NOMO-1 (cell line): ENCODE data around the gene ABLIM1.
A peak's percentile ranks its signal among the peaks of the same experiment; 100 is the strongest.

ENCODE experiments used
- DNase-seq, 2 experiments: peaks; one replicate each; lab custom pipeline; 2025; ENCODE audit not compliant: unreplicated experiment in 2 of 2; lab: John Stamatoyannopoulos, UW

ABLIM1 gene

DNA sequence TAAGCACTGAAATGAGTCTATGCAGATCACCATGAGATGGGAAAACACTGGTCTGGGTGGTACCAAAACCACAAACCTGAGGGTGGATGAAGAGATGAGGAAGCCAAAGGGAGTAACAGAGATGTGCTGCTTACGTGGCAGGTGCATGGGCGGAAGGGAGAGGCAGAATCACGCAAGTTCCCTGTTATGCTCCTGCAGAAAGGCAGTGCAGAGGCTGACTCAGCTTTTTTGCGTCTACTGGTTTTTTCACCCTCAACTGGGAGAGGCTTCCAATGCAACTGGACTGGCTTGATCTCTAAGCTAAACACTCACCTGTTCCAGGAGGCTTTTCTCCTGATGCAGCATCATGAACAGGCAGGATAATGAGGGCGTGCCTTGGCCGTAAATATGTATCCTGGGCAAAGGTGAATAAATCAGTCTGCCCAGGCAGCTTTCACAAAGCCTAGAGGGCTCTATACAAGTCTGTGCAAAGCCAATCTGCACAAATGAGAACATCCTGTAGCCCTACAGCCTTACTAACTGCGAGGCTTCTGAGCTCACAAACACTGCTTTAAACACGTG, 158.4 kb downstream of the ABLIM1 start:
- peak in 1 of 2 experiments; percentile 4 for DNase-seq

DNA sequence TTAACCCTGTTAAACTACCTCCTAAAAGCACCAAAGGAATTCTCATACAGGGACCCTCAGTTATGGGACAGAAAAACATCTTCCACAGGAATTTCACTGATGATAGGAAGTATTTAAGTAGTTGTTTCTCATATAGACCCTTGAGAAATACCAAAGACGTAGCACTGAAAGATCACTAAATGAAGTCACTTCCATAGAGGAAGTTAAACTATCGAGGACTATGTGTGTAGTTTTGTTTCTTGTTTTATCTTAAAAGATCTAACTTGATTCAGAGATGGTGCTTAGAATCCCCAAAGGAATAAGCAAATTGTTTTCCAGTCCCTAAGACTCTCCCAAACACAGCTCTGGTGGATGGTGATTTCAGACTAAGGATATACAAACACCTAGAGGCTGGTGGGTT, 159.0 kb downstream of the ABLIM1 start:
- DNase-seq: peak in 1 of 2 experiments; percentile 26

DNA sequence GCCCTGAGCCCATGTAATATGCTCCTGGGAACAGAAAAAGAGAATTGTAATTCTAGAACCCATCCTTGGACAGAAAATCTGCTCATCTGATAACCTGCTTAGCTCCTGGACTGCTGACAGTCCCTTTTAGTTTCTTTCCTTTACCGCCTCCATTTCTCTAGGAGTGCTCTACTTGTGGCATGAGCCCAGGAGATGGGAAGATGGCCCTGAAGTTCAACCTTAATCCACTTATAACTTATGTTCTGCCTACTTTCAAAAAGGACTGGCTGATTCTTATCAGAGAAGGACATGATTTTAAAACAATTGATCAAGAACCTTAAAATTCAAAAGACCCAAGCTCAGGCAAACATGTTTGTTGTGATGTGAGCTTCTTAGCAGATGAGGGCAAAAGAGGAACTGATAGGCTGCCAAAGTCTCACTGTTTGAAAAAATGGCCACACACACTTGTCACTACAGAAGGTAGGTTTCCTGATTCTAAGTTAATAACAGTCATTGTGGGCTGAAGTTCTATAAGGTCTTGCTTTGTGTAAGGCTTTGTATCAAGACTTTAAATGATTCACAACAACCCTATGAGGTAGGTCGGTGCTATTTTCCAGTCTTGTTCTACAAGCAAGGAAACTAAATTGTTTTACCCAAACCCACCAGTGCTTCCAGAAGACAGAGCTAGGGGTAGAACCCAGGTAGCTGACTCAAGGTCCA, 159.5 kb downstream of the ABLIM1 start:
- peak in 1 of 2 experiments; percentile 14 for DNase-seq

DNA sequence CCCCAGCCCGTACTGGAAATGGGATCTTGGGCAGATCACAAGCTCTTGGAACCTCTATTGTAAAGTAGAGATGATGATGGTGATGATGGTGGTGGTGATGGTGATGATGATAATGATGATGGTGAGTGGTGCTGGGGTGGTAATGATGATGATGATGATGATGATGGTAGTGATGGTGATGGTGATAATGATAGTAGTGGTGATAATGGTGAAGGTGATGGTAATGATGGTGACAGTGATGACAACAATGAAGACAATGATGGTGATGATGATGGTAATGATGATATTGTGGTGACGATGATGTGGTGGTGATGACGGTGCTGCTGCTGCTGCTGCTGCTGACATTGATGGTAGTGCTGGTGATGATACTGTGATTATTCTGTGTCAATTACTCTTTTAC, 162.8 kb downstream of the ABLIM1 start:
- DNase-seq: no peak

DNA sequence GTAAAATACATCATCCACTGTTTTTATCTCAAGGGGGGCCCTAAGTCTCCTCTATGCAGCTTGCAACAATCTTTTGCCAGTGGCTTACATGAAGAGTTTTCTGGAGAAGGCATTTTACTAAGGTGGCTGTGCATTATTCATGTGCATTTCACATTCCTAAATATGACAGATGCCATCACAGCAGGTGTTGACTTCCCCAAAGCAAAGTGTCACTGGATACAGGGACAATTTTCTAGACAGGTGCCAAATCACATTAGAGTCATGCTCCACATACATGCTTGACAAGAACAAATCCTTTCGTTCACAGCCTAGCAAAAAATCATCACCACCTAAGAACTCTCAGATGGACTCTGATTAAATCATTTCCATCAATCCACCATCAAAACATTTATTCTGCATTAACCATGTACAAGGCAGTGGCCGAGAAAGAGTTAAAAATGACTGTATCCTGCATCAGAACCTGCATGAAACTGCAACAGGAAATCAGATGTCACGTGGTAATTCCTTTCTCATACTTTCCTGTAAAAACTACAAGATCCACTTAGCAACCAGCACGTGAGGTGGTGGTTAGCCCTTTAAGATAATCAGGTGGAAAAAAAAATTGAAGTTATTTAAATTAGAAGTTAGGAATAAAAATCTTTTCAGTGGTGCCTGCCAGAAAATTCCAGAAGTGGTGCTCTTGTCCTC, 165.6 kb downstream of the ABLIM1 start:
- DNase-seq: no peak

DNA sequence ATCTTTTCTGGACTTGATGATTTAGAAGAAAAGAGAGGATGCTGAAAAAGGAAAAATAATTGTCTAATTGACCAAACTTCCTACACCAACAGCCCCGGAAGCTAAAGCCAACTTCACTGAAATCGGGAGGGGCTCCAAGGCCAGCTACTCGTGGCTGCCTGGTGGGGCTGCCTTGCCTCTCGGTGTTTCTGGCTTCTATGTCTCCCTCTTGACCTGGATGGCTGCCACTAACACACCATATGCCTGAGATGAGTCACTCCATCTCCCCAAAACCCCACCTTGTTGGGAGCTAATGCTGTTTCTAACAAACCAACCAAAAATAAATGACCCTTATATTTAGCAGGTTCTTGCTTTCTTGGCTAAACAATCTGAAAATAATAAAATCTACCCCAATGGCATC, 166.1 kb downstream of the ABLIM1 start:
- DNase-seq: no peak

DNA sequence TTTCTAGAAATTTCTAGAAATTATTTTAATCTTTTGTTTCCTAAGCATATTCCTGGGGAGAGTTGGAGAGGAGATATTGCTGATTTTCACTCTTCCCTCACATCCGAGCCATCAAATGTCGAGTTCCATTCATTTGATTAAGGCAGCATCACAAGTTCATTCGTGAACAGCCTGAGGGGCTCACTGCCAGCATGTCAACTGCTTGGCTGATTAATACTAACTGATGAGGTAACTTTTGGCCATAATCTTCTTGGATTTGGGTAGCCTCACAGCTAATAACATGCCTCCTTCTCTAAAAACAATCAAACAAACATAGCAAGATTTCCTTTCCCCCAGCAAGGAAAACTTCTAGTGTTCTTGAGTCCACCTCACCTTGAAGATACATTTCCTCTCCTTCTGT, 166.7 kb downstream of the ABLIM1 start:
- DNase-seq: no peak

DNA sequence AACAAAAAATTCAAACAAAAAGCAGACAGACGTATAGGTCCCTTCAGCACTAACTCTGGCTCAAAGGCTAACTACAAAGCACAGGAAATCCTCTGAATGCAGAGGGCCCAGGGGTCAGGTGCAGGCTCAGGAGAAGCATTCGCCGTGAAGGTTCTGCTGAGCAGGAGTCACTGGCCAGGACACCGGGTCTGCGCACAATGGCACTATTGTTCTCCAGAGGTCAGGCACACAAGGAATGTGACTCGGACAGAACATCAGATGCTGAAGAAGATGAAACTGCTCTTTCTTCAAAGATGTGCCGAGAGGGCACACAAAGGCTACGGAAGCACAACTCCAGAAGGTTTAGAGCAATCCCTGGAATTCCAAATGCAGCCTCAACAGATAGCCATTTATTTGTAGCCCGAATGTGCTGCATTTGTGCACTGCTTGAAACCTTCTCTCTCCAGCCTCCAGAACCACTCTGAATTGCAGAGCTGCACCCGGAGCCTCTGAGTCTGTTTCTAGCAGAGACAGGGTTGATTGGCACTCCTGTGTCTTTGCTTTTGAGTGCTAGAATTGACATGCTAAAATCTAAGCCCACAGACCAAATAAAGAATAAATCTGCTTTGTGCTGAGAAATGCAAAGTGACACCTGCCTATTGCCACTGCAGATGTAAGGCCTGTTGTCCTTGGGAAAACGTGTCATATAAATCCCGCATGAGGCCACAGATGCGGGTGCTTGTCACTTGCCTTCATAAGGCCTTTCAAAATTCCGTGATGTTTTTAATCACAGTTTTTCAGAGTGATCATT, 168.4 kb downstream of the ABLIM1 start:
- no peak for DNase-seq

DNA sequence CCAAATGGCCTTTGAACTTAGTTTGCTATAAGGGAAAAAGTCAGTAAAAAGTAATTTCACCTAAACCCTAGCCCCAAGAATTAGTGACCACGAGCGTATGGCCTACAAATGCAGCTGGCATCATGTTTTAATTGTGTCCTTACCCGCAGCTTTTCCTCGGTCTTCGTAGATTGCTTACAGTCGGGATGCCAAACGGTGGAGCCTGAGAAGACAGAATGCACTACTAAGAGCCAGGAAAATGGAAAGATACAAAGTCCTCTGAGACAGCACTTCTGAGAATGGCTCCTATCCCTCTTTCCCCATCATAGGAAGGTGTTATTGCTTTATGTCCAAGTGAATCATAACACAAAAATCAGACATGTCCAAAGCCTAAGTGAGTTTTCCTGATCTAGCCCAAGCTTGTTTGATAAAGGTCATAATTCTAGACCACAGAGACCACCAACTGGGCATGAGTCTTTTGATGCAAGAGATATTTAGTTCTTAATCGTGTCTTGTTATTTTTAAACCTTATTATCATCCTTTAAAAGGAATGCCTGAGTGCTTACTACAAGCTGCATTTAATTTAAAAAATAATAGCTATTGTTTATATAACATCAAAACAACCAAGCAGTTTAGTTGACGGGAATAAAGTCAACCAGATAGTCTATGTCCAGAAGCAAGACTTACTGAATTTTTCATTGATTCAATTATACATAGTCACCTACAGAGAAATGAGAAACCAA, 170.1 kb downstream of the ABLIM1 start:
- DNase-seq: no peak

DNA sequence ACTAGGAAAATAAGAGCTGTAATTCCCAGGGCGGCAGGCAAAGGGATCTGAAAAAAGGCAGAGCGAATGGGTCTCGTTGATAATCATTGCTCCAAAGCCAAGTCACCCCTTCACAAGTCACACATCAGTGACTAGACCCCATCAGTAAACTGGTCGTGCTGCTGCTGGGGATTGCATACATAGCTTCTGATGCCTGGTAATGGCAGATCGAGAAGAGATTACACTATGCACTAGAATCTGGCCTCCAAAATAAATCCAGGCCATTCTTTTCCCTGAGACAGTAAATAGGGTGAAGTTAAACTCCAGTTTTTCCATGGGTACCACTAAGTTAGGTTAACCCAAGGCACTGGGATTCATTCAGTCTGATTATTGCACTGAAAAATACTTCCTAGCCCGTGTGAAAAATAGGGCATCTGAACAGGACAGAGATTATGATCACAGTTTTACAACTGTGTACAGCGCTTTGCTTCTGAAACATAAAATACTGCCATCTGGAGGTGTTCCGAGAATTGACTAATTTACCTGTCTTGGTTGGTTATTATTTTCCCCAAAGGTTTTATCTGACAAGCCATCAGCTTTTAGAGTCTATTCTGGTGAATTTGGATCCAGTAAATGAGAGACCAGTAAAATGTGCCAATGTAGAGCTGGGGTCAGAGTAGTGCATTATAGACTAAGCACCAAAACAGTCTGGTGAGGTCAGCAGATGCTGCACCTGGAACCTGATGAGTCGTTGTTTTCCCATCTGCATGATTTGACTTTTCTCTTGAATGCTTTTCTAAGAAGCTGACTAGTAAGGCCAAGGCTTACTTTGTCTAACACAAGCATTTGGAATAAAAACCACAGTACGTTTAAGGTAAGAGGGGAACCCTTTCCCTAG, 170.9 kb downstream of the ABLIM1 start:
- no peak for DNase-seq

DNA sequence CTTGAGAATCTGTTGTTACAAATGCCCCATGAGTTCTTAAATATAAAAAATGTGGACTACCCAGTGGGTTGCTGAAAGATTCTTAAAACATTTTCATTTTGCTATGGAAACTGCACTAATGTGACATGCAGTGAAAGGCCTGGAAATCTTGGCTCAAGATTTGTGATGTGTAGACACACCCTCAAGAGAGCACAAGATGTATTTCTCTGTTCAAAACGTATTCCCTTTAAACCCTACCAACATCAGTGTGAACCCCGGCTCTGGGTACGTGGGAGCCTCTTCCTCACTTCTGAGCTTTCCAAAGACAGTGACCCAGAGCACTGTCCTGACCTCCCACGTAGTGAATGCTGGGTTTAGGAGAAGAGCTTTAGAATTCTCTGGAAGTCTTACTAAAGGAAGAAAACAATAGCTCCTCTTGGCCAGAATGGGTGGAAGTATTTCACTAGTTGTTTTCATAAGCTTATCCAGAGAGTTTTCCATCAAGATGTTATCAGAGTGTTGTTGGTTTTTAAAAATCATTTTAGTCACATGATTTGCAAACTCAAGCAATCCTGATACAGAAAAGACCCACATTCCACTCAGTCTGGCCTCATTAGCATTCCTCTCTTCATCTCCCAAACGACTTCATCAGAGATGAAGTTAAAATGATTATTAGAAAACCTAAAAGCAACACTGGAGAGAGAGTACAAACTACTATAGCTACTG, 172.2 kb downstream of the ABLIM1 start:
- DNase-seq: no peak

DNA sequence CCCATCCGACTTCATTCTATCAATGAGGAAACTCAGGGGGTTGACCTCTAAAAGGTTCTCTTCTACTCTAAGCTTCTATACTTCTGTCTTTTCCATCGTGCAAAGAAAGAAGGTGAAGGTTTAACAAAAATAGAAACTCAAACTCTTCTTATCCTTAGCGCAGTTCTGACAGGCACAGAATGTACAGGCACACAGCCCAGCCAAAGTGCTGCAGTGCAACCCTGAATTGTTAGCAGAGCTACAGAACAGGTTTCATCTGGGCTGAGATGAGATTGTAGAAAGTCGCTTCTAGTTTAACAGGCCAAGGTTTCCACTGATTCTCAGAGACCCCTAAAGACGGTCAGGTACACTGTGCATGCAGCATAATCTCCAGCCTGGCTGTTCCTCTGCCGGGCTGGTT, 174.5 kb downstream of the ABLIM1 start:
- DNase-seq: no peak

DNA sequence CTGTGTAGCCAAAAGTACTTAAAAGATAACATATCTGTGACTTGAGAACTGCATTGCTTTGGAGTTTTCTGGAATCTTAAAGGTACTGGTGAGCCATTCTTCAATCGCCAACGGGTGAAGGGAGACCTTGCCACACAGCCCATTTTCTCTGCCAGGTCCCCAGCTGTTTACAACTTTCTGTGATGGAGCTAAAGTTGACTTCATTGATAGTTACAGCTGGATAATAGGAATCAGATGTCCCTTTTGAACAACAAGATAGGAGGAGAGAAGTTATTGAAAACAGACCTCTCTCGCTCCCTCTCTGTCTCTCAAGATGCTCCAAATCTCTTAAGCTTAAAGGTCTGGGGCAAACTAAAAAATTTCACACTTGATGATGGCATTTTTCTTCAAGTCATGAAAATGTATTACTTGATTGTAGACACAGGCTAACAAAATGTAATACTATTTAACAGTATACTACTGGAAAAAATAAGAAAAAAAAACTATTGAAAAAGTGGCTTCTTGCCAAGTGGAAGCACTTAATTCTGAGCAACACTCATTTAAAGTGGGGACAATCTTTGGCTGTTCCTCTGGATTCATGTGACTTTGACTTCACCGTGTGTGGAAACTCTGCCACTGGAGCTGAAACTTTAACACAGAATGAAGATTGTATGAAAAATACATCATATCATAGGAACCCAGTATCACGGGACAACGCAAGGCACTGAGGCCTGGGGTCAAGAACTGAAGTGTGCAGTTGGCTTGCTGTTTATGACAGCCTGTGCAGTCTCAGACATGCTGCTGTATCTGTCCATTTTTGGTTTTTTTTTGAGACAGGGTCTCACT, 175.4 kb downstream of the ABLIM1 start:
- no peak for DNase-seq

DNA sequence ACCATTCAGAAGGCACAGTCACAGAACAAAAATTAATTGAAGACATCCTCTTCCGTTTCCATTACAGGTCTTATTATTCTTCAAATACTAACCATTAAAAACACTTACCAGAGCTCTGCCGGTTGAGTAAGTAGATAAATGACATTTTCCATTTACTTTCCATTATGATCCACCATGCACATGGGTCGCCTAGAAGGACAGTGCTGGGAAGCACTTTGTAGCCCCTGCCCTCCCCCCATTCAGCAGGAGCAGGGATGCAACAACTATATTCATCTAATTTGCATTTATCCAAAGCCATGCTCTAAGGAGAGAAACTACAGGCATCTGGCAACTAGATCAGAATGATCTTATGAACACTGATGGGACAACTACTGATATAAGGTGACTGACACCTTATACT, 177.0 kb downstream of the ABLIM1 start:
- no peak for DNase-seq

DNA sequence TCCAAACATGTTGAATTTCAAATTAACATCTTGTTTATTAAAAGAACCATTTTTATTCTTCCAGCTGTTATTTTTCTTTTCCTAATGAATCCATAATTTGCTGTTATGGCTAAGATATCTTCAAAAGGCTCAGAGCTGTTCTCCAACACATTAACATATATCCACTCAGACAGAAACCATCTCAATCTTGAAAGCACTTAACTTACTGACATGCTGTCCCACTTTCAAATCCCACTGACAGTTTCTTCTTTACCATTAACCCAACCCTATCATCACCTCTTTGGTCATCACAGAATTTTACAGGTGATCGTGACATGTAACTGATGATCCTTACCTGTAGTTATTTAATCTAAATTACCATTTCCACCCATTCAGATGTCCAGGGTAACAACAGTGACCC, 178.2 kb downstream of the ABLIM1 start:
- DNase-seq: no peak

DNA sequence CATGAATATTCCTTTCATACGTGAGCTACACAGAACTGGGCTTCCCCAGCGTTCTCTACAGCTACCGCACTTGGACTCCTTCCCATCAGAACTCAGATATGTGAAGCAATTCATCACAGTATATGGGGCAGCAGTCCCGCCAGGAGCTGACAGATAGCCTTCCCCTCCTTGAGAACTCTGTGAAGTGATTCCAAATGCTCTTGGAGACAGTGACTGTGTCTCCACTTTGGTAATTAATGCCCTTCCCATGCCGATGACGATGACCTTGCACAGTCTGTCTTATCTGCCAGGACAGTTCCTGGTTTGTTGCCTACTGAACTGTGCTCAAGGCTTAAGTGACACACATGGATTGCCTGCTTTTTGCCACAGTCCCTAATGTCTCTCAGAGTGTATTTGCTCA, 178.8 kb downstream of the ABLIM1 start:
- no peak for DNase-seq

DNA sequence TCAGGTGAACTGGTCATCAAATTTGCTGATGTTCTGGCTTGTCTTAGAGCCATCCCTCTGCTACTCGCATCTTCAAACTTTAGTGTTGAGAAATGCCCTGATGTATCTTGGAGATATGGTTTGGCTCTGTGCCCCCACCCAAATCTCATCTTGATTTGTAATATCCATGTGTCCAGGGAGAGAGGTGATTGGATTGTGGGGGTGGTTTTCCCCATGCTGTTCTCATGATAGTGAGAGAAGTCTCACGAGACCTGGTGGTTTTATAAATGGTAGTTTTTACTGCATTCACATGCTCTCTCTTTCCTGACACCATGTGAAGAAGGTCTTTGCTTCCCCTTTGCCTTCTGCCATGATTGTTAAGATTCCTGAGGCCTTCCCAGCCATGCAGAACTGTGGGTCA, 179.8 kb downstream of the ABLIM1 start:
- no peak for DNase-seq

DNA sequence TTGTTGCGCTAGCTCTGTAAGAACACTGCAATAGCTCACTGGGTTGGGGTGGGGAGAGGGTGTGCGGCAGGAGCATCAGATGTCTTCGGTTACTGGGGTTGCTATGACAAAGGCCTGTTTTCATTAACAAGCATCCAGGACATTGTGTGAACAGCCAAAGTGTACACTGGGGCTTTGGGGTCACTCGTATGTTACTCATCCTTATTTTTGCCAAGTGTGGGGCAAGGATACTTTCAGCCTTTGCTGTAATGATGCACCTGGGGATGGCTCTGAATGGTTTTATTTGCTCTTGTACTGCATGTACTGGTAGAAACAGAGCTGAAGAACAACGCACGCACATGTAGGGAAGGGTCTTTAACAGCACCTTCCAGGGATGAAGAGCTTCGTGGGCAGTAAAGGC, 180.8 kb downstream of the ABLIM1 start:
- DNase-seq: no peak
